Natural killer cell (primary cell): ENCODE measurements around the gene LBH. TPM values are rescaled to one million over a fixed set of nuclear protein-coding genes. Genes with fewer than 3 reads are reported as not detected.

ENCODE experiments used
- ATAC-seq, 3 donors: fragments of 150-1000 bp in 2 of 3; fragments of 200-7000 bp in 1 of 3; cut with Tn5 transposase; 1 replicate in 1 of 3; 2 replicates in 2 of 3; pipeline ENCODE4 v1.10.0; 2021; ENCODE audit warnings: mild to moderate bottlenecking in 2 of 3, moderate library complexity in 2 of 3
- DNase-seq, 2 donors: peaks; one replicate each; pipeline versions ENCODE4 v3.0.0 to v3.0.0-alpha.2; 2013 to 2021; ENCODE audit warnings: mixed read lengths in 1 of 2
- H3K27ac ChIP-seq: one replicate; pipeline ENCODE4 v1.5.1; 2013; ENCODE audit warnings: mild to moderate bottlenecking, low read length
- H3K27me3 ChIP-seq: one replicate; pipeline ENCODE4 v1.6.1; 2013; ENCODE audit warnings: low read length; ENCODE audit not compliant: control insufficient read depth, insufficient read depth
- H3K36me3 ChIP-seq: one replicate; pipeline ENCODE4 v1.6.1; 2013; ENCODE audit warnings: low read length; ENCODE audit not compliant: control insufficient read depth, insufficient read depth
- H3K4me1 ChIP-seq: one replicate; pipeline ENCODE4 v1.6.1; 2013; ENCODE audit warnings: low read length; ENCODE audit not compliant: control insufficient read depth, insufficient read depth
- H3K4me3 ChIP-seq: one replicate; pipeline ENCODE4 v1.5.1; 2013; ENCODE audit warnings: low read length
- H3K9me3 ChIP-seq: one replicate; pipeline ENCODE4 v1.6.1; 2013; ENCODE audit warnings: low read length; ENCODE audit not compliant: control insufficient read depth, insufficient read depth
- H3K27ac Mint-ChIP-seq, 2 donors: one replicate each; pipeline ENCODE4 v1.8.0; 2022; ENCODE audit warnings: mild to moderate bottlenecking in 2 of 2, mixed read lengths in 2 of 2, moderate library complexity in 1 of 2
- H3K27me3 Mint-ChIP-seq, 2 donors: one replicate each; pipeline ENCODE4 v1.8.0; 2022; ENCODE audit warnings: low read depth in 2 of 2, mixed read lengths in 2 of 2
- H3K36me3 Mint-ChIP-seq: one replicate; pipeline ENCODE4 v1.8.0; 2022; ENCODE audit warnings: mixed read lengths
- H3K4me1 Mint-ChIP-seq, 2 donors: one replicate each; pipeline ENCODE4 v1.8.0; 2022; ENCODE audit warnings: mixed read lengths in 2 of 2
- H3K4me3 Mint-ChIP-seq: one replicate; pipeline ENCODE4 v1.8.0; 2022; ENCODE audit warnings: mild to moderate bottlenecking, moderate library complexity, mixed read lengths
- H3K9me3 Mint-ChIP-seq, 2 donors: one replicate each; pipeline ENCODE4 v1.8.0; 2022; ENCODE audit warnings: mixed read lengths in 2 of 2
- CTCF ChIP-seq: fragments of 200-600 bp; IDR thresholded peaks from one replicate; pipeline ENCODE4 v1.8.0; 2022; ENCODE audit warnings: antibody characterized with exemption
- WGBS: methylation state at CpG from one replicate; pipeline ENCODE4 v1.1.7; 2013; ENCODE audit warnings: missing lambda C conversion rate; ENCODE audit not compliant: insufficient coverage; 5-methylcytosine and 5-hydroxymethylcytosine counted together
- intact Hi-C: fragments of 100-400 bp; cut with micrococcal nuclease; formaldehyde crosslinking; loops from one replicate; pipeline ENCODE4 v1.14.2; 2022
- total RNA-seq, 4 donors: library from RNA; stranded (reverse); fragments of 120-200 nt in 1 of 4; gene quantifications; one replicate each; pipeline versions ENCODE4 v1.2.3 to v1.2.4, GENCODE V29; 2013 to 2022

Gene LBH
- total RNA-seq, 3 donors from 2014 or later (not counting 1 experiment from before 2014, with no cell fraction given): 157 to 197 (median 158) TPM

GRCh38 chr2:30260941-30261340 lies 29.6 kb downstream of the LBH start:
- 85% methylated on average over 2 of the region's 2 CpGs for WGBS
- H3K27me3 Mint-ChIP-seq: no peaks in the 10 kb centered on the region
- Histone ChIP-seq H3K4me1 (peaks cover 26% of the 10 kb centered on the region), H3K36me3 (peaks cover 34% of the 10 kb centered on the region), H3K27me3 (no peaks in the 10 kb centered on the region), H3K4me3 (no peak overlapping the region), H3K9me3 (peaks cover 3% of the 10 kb centered on the region), H3K27ac (no peak overlapping the region)
- no peak for TF ChIP-seq CTCF
- no peak for DNase-seq
- H3K36me3 Mint-ChIP-seq: peaks cover 8% of the 10 kb centered on the region
- peak overlapping the region; percentile 62 to 79 for H3K27ac Mint-ChIP-seq
- H3K4me1 Mint-ChIP-seq: peaks cover 64 to 76% of the 10 kb centered on the region in 2 donors
- H3K9me3 Mint-ChIP-seq: no peaks in the 10 kb centered on the region
- H3K4me3 Mint-ChIP-seq: no peak overlapping the region
- intact Hi-C loops: no loop called here
- no peak for ATAC-seq

GRCh38 chr2:30261695-30262211 lies 30.4 kb downstream of the LBH start:
- ATAC-seq (no peak), DNase-seq (no peak)
- intact Hi-C loops: no loop called here
- Histone ChIP-seq H3K4me1 (peaks cover 29% of the 10 kb centered on the region), H3K27ac (no peak overlapping the region), H3K36me3 (peaks cover 33% of the 10 kb centered on the region), H3K4me3 (no peak overlapping the region), H3K9me3 (peaks cover 3% of the 10 kb centered on the region), H3K27me3 (no peaks in the 10 kb centered on the region)
- H3K27ac Mint-ChIP-seq: peak overlapping the region; percentile 72 to 79
- H3K9me3 Mint-ChIP-seq: no peaks in the 10 kb centered on the region
- peaks cover 65 to 76% of the 10 kb centered on the region in 2 donors for H3K4me1 Mint-ChIP-seq
- no peak for TF ChIP-seq CTCF
- H3K4me3 Mint-ChIP-seq: no peak overlapping the region
- H3K36me3 Mint-ChIP-seq: peaks cover 8% of the 10 kb centered on the region
- H3K27me3 Mint-ChIP-seq: no peaks in the 10 kb centered on the region

GRCh38 chr2:30262716-30263309 lies 31.5 kb downstream of the LBH start:
- DNase-seq (peak in 1 of 2 donors; percentile 1), ATAC-seq (no peak)
- Histone ChIP-seq H3K9me3 (peaks cover 3% of the 10 kb centered on the region), H3K4me3 (no peak overlapping the region), H3K27me3 (no peaks in the 10 kb centered on the region), H3K27ac (no peak overlapping the region), H3K36me3 (peaks cover 22% of the 10 kb centered on the region), H3K4me1 (peaks cover 38% of the 10 kb centered on the region)
- no peaks in the 10 kb centered on the region for H3K9me3 Mint-ChIP-seq
- no peaks in the 10 kb centered on the region for H3K27me3 Mint-ChIP-seq
- no peak overlapping the region for H3K4me3 Mint-ChIP-seq
- peak overlapping the region; percentile 72 to 79 for H3K27ac Mint-ChIP-seq
- WGBS: 95% methylated on average over 5 of the region's 5 CpGs
- intact Hi-C loops: no loop called here
- TF ChIP-seq CTCF: no peak
- H3K4me1 Mint-ChIP-seq: peaks cover 66 to 77% of the 10 kb centered on the region in 2 donors
- peaks cover 8% of the 10 kb centered on the region for H3K36me3 Mint-ChIP-seq

DNA sequence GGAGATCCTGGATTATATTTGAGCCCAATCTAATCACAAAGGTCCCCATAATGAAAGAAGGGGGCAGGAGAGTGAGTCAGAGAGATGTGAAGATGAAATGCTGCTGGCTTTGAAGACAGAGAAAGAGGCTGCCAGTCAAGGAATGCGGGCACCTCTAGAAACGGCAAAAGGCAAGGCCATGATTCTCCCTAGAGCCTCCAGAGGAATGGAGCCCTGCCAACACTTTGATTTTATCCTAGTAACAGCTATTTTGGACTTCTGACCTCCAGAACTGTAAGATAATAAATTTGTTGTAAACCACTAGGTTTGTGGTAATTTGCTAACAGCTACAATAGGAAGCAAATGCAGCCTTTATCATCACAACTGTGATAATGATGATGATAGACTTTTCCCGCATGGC lies 32.9 kb downstream of the LBH start:
- Mint-ChIP-seq H3K27me3 (no peaks in the 10 kb centered on the region), H3K27ac (peak overlapping the region; percentile 93 to 94), H3K4me1 (peaks cover 67 to 78% of the 10 kb centered on the region in 2 donors), H3K4me3 (peak overlapping the region; percentile 38), H3K9me3 (no peaks in the 10 kb centered on the region), H3K36me3 (peaks cover 5% of the 10 kb centered on the region)
- TF ChIP-seq CTCF: no peak
- ATAC-seq (no peak), DNase-seq (no peak)
- intact Hi-C loops: no loop called here
- peaks cover 8% of the 10 kb centered on the region for H3K36me3 ChIP-seq
- no peak overlapping the region for H3K4me3 ChIP-seq
- H3K9me3 ChIP-seq: peaks cover 3% of the 10 kb centered on the region
- H3K27ac ChIP-seq: peak overlapping the region; percentile 1
- no peaks in the 10 kb centered on the region for H3K27me3 ChIP-seq
- peaks cover 41% of the 10 kb centered on the region for H3K4me1 ChIP-seq
- 94% methylated on average over 3 of the region's 3 CpGs for WGBS
